ENCODE results near the gene CSGALNACT2.
"Not testable (repeated sequence)": the region's sequence is repeated elsewhere in the genome, so short reads cannot be mapped to it uniquely, and the experiment has no call there.

CSGALNACT2 gene

DNA sequence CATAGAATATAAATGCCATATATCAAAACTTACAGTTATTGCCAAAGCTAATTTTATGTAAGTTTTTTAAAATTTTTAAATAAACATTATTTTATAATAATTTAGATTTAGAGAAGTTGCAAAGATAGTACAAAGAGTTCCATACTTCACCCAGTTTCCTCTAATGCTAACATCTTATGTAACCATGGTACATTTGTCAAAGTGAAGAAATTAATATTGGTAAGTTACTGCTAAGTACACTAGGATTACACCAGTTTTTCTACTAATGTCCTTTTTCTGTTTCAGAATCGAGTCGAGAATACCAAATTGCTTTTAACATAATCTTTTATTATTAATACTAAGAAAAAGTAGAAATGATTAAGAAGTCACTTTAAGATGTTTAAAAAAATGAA, 29.2 kb downstream of the CSGALNACT2 start:
- H3K27me3 ChIP-seq (ENCODE audit: control insufficient read depth in 1 of 2, insufficient read depth in 2 of 2, low read length in 2 of 2): no peaks in the 10 kb centered on the region
- H3K9me3 ChIP-seq (ENCODE audit: control insufficient read depth in 2 of 2, low read length in 2 of 2): no peaks in the 10 kb centered on the region
- no peaks in the 10 kb centered on the region for H3K4me1 ChIP-seq (ENCODE audit: control insufficient read depth, insufficient read depth, low read length)
- H3K36me3 ChIP-seq (ENCODE audit: control insufficient read depth in 2 of 2, insufficient read depth in 2 of 2, low read length in 2 of 2): peaks cover 4 to 15% of the 10 kb centered on the region in 2 donors
- H3K27ac ChIP-seq (ENCODE audit: low read length): no peak overlapping the region
- H3K4me3 ChIP-seq (ENCODE audit: low read length in 2 of 2): no peak overlapping the region
- H3K9ac ChIP-seq (ENCODE audit: low read length in 2 of 2): no peak overlapping the region

DNA sequence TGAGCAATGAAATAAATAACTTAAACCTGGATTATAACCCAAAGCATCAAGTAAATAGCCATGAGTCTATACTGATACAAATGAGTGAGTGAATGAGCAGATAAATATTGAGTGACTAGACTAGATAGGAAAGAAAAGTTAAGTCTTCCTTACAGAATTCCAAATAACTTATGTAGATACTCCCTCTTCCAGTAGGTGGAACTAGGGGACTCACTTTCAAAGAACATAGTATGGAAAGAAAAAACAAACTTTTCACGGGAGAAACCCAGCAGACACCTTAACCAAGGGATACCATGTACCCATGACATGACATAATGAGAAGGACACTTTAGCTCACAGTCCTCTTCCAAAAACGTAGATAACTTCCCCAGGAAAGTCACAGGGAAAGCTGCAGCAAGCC, 32.2 kb downstream of the CSGALNACT2 start:
- H3K4me1 ChIP-seq (ENCODE audit: control insufficient read depth, insufficient read depth, low read length): no peaks in the 10 kb centered on the region
- H3K4me3 ChIP-seq (ENCODE audit: low read length in 2 of 2): no peak overlapping the region
- H3K36me3 ChIP-seq (ENCODE audit: control insufficient read depth in 2 of 2, insufficient read depth in 2 of 2, low read length in 2 of 2): peaks cover 9% of the 10 kb centered on the region in 2 donors
- H3K27me3 ChIP-seq (ENCODE audit: control insufficient read depth in 1 of 2, insufficient read depth in 2 of 2, low read length in 2 of 2): no peaks in the 10 kb centered on the region
- H3K9me3 ChIP-seq (ENCODE audit: control insufficient read depth in 2 of 2, low read length in 2 of 2): no peaks in the 10 kb centered on the region
- H3K27ac ChIP-seq (ENCODE audit: low read length): no peak overlapping the region
- H3K9ac ChIP-seq (ENCODE audit: low read length in 2 of 2): no peak overlapping the region

DNA sequence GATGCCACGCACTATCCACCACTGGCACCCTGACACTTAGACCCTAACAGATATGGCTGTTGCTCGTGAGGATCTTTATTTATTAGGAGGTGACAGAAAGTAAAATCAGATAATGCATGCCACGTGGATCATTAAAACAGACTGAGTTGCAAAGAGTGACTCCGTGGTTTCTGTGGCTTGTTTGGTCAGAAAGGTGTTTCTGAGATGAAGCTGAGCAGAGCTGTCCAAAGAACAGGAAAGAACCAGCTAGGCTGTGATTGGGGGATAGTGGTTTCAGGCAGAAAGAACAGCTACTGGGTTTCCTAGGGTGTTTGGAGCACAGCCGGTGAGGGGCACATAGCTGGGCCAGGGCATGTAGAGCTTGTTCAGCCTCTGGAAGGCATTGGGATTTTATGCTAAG, 34.4 kb downstream of the CSGALNACT2 start:
- H3K4me1 ChIP-seq (ENCODE audit: control insufficient read depth, insufficient read depth, low read length): no peaks in the 10 kb centered on the region

DNA sequence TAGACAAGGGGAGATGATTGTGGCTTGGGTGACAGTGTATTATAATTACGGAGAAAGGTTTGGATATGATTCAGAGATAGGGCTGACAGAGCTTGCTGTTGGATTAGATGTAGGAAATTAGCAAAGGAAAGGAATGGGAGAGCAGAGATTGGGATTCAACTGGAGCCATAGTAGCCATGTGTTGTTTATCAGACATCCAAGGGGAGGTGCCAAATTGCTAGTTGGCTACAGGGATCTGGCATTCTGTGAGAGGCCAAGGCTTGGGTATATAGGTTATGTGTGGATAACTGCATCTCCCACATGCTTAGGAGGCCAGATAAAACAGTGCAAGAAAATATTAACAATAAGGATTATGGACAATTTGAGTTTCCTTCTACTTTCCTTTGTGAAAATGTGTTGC, 34.9 kb downstream of the CSGALNACT2 start:
- H3K4me1 ChIP-seq (ENCODE audit: control insufficient read depth, insufficient read depth, low read length): no peaks in the 10 kb centered on the region
- H3K27ac ChIP-seq (ENCODE audit: low read length): no peak overlapping the region
- H3K4me3 ChIP-seq (ENCODE audit: low read length in 2 of 2): no peak overlapping the region
- no peak overlapping the region for H3K9ac ChIP-seq (ENCODE audit: low read length in 2 of 2)
- H3K9me3 ChIP-seq (ENCODE audit: control insufficient read depth in 2 of 2, low read length in 2 of 2): no peaks in the 10 kb centered on the region
- H3K27me3 ChIP-seq (ENCODE audit: control insufficient read depth in 1 of 2, insufficient read depth in 2 of 2, low read length in 2 of 2): no peaks in the 10 kb centered on the region
- peaks cover 18 to 19% of the 10 kb centered on the region in 2 donors for H3K36me3 ChIP-seq (ENCODE audit: control insufficient read depth in 2 of 2, insufficient read depth in 2 of 2, low read length in 2 of 2)

More for the DNA sequence above, 34.4 kb downstream of the CSGALNACT2 start:
- no peak overlapping the region for H3K27ac ChIP-seq (ENCODE audit: low read length)
- H3K9ac ChIP-seq (ENCODE audit: low read length in 2 of 2): no peak overlapping the region
- no peaks in the 10 kb centered on the region for H3K27me3 ChIP-seq (ENCODE audit: control insufficient read depth in 1 of 2, insufficient read depth in 2 of 2, low read length in 2 of 2)
- peaks cover 14 to 15% of the 10 kb centered on the region in 2 donors for H3K36me3 ChIP-seq (ENCODE audit: control insufficient read depth in 2 of 2, insufficient read depth in 2 of 2, low read length in 2 of 2)
- H3K9me3 ChIP-seq (ENCODE audit: control insufficient read depth in 2 of 2, low read length in 2 of 2): no peaks in the 10 kb centered on the region
- H3K4me3 ChIP-seq (ENCODE audit: low read length in 2 of 2): no peak overlapping the region

DNA sequence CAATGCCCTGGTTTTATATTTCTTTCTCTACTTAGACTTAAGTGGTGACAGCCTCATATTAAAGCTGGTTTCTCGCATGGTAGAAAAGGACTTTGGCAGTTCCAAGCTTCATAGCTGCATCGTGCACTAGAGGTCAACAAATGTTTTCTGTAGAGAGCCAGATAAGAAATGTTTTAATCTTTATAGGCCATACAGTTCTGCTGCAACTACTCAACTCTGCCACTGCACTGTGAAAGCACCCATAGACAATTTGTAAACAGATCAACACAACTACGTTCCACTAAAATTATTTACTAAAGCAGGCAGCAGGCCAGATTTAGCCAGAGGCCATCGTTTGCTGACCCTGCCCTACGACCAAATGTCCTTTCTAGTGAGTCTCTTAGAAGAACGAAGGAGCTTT, 36.7 kb downstream of the CSGALNACT2 start:
- H3K27ac ChIP-seq (ENCODE audit: low read length): no peak overlapping the region
- H3K4me3 ChIP-seq (ENCODE audit: low read length in 2 of 2): no peak overlapping the region
- H3K36me3 ChIP-seq (ENCODE audit: control insufficient read depth in 2 of 2, insufficient read depth in 2 of 2, low read length in 2 of 2): peaks cover 19 to 25% of the 10 kb centered on the region in 2 donors
- no peaks in the 10 kb centered on the region for H3K4me1 ChIP-seq (ENCODE audit: control insufficient read depth, insufficient read depth, low read length)
- no peaks in the 10 kb centered on the region for H3K9me3 ChIP-seq (ENCODE audit: control insufficient read depth in 2 of 2, low read length in 2 of 2)
- no peak overlapping the region for H3K9ac ChIP-seq (ENCODE audit: low read length in 2 of 2)
- no peaks in the 10 kb centered on the region for H3K27me3 ChIP-seq (ENCODE audit: control insufficient read depth in 1 of 2, insufficient read depth in 2 of 2, low read length in 2 of 2)

DNA sequence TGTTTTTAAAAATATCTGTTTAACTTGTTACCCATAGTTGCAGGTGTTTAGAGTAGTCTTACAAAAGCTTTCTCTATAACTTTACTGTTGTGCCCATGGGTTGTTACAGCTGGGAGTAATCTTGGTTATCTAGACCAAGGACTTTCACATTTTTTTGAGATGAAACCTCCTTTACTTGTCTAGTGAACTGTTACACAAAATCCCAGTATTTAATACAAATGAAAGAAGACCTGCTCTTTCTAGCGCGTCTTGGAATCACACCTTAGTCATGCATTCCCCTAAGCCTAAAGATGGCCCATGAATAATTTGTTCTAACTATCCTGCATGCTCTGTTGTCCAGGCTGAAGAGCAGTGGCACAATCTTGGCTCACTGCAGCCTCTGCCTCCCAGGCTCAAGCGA, 38.0 kb downstream of the CSGALNACT2 start:
- H3K4me1 ChIP-seq (ENCODE audit: control insufficient read depth, insufficient read depth, low read length): no peaks in the 10 kb centered on the region
- H3K4me3 ChIP-seq (ENCODE audit: low read length in 2 of 2): no peak overlapping the region
- no peak overlapping the region for H3K27ac ChIP-seq (ENCODE audit: low read length)
- no peaks in the 10 kb centered on the region for H3K9me3 ChIP-seq (ENCODE audit: control insufficient read depth in 2 of 2, low read length in 2 of 2)
- no peak overlapping the region for H3K9ac ChIP-seq (ENCODE audit: low read length in 2 of 2)
- H3K36me3 ChIP-seq (ENCODE audit: control insufficient read depth in 2 of 2, insufficient read depth in 2 of 2, low read length in 2 of 2): peaks cover 27 to 28% of the 10 kb centered on the region in 2 donors
- no peaks in the 10 kb centered on the region for H3K27me3 ChIP-seq (ENCODE audit: control insufficient read depth in 1 of 2, insufficient read depth in 2 of 2, low read length in 2 of 2)

DNA sequence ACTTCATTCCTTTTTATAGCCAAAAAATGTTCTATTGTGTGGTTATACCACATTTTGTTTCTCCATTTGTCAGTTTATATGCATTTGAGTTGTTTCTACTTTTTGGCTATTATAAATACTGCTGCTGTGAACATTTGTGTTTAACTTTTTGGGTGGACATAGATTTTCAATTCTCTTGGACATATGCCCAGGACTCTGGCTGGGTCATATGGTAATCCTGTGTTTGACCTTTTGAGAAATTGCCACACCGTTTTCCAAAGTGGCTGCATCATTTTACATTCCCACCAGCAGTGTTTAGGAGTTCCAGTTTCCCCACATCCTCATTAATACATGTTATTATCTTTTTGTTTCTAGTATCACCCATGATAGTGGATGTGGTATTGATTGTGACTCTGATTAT, 39.4 kb downstream of the CSGALNACT2 start:
- Histone ChIP-seq H3K4me3 (ENCODE audit: low read length in 2 of 2) (no peak overlapping the region), H3K36me3 (ENCODE audit: control insufficient read depth in 2 of 2, insufficient read depth in 2 of 2, low read length in 2 of 2) (peaks cover 28 to 30% of the 10 kb centered on the region in 2 donors), H3K9ac (ENCODE audit: low read length in 2 of 2) (no peak overlapping the region), H3K9me3 (ENCODE audit: control insufficient read depth in 2 of 2, low read length in 2 of 2) (no peaks in the 10 kb centered on the region), H3K27me3 (ENCODE audit: control insufficient read depth in 1 of 2, insufficient read depth in 2 of 2, low read length in 2 of 2) (no peaks in the 10 kb centered on the region), H3K4me1 (ENCODE audit: control insufficient read depth, insufficient read depth, low read length) (no peaks in the 10 kb centered on the region), H3K27ac (ENCODE audit: low read length) (no peak overlapping the region)

DNA sequence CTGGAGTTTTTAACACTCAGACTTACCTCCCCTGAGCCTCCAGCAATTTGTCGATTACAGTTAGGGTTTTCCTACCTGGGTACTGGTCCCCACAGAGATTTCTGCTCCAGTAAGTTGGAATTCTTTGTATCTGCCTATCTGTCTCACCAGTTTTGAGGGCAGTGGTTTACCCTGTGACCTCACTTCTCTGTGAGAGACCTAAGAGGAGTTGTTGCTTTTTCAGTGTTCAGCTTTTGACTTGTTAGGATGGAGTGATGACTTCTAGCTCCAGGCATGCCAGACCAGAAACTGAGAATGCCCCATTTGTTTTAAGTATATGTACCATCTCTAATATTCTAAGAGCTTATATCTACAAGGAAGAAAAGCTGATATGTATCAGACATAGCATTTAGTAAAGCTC, 42.9 kb downstream of the CSGALNACT2 start:
- H3K27me3 ChIP-seq (ENCODE audit: control insufficient read depth in 1 of 2, insufficient read depth in 2 of 2, low read length in 2 of 2): no peaks in the 10 kb centered on the region
- no peak overlapping the region for H3K4me3 ChIP-seq (ENCODE audit: low read length in 2 of 2)
- H3K36me3 ChIP-seq (ENCODE audit: control insufficient read depth in 2 of 2, insufficient read depth in 2 of 2, low read length in 2 of 2): peaks cover 28 to 32% of the 10 kb centered on the region in 2 donors
- no peak overlapping the region for H3K27ac ChIP-seq (ENCODE audit: low read length)
- no peaks in the 10 kb centered on the region for H3K9me3 ChIP-seq (ENCODE audit: control insufficient read depth in 2 of 2, low read length in 2 of 2)
- H3K4me1 ChIP-seq (ENCODE audit: control insufficient read depth, insufficient read depth, low read length): no peaks in the 10 kb centered on the region
- no peak overlapping the region for H3K9ac ChIP-seq (ENCODE audit: low read length in 2 of 2)

DNA sequence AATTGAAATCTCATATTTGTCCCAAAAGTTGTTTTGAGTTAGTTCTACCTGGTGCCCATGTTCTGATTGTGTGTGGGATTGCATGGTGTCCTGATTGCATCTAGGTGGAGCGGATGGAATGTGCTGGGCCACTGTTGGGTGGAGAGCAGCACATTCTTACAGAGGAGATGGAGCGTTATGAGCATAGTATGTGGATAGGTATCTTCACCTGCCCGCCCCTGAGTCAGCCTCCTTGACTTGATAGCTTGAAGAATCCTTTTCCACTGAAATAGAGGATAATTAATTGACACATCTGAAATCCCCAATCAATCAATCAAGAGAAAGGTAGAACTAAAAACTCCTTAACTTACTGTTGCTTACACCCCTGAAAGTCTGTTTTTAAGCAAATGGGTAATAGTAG, 45.5 kb downstream of the CSGALNACT2 start:
- not testable (repeated sequence) for H3K9me3 ChIP-seq (ENCODE audit: control insufficient read depth in 2 of 2, low read length in 2 of 2); H3K27me3 ChIP-seq (ENCODE audit: control insufficient read depth in 1 of 2, insufficient read depth in 2 of 2, low read length in 2 of 2); H3K4me1 ChIP-seq (ENCODE audit: control insufficient read depth, insufficient read depth, low read length); H3K4me3 ChIP-seq (ENCODE audit: low read length in 2 of 2); H3K9ac ChIP-seq (ENCODE audit: low read length in 2 of 2); H3K27ac ChIP-seq (ENCODE audit: low read length)
- peaks cover 19 to 27% of the 10 kb centered on the region in 2 donors for H3K36me3 ChIP-seq (ENCODE audit: control insufficient read depth in 2 of 2, insufficient read depth in 2 of 2, low read length in 2 of 2)

DNA sequence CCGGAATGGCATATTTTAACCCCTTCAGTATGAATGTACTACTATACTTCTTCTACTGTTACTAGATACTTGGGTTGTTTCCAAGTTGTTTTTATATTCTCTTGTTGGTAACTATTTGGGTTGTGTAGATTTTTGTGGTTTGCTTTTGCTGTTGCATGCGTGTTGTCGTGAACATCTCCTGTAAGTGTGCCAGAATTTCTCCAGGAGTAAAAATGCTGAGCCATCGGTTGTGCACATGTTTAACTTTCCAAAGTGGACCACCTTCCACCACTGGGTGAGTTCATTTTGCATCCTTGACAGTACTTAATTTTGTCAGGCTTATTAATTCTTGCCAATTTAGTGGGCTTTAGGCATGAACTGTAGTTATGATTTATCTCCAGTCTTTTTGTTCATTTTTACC, 47.9 kb downstream of the CSGALNACT2 start:
- H3K9me3 ChIP-seq (ENCODE audit: control insufficient read depth in 2 of 2, low read length in 2 of 2): no peaks in the 10 kb centered on the region
- H3K4me1 ChIP-seq (ENCODE audit: control insufficient read depth, insufficient read depth, low read length): no peaks in the 10 kb centered on the region
- H3K4me3 ChIP-seq (ENCODE audit: low read length in 2 of 2): no peak overlapping the region
- H3K27me3 ChIP-seq (ENCODE audit: control insufficient read depth in 1 of 2, insufficient read depth in 2 of 2, low read length in 2 of 2): no peaks in the 10 kb centered on the region
- peaks cover 12 to 18% of the 10 kb centered on the region in 2 donors for H3K36me3 ChIP-seq (ENCODE audit: control insufficient read depth in 2 of 2, insufficient read depth in 2 of 2, low read length in 2 of 2)
- H3K9ac ChIP-seq (ENCODE audit: low read length in 2 of 2): no peak overlapping the region
- no peak overlapping the region for H3K27ac ChIP-seq (ENCODE audit: low read length)

DNA sequence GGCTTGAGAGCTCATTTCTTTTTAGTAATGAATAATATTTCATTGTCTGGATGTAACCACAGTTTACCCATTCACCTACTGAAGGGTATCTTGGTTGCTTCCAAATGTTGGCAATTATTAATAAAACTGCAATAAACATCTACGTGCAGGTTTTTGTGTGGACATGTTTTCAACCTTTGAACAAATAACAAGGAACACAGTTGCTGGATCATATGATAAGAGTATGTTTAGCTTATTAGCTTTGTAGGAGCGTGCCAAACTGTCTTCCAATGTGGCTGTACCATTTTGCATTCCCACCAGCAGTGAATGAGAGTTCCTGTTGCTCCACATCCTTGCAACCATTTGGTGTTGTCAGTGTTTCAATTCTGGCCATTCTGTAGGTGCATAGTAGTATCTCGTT, 49.0 kb downstream of the CSGALNACT2 start:
- Histone ChIP-seq H3K27me3 (ENCODE audit: control insufficient read depth in 1 of 2, insufficient read depth in 2 of 2, low read length in 2 of 2) (no peaks in the 10 kb centered on the region), H3K9me3 (ENCODE audit: control insufficient read depth in 2 of 2, low read length in 2 of 2) (no peaks in the 10 kb centered on the region), H3K4me1 (ENCODE audit: control insufficient read depth, insufficient read depth, low read length) (no peaks in the 10 kb centered on the region), H3K4me3 (ENCODE audit: low read length in 2 of 2) (no peak overlapping the region), H3K36me3 (ENCODE audit: control insufficient read depth in 2 of 2, insufficient read depth in 2 of 2, low read length in 2 of 2) (peaks cover 7 to 18% of the 10 kb centered on the region in 2 donors), H3K27ac (ENCODE audit: low read length) (no peak overlapping the region), H3K9ac (ENCODE audit: low read length in 2 of 2) (no peak overlapping the region)
